Measurements from ENCODE around the gene PEPD. TPM values are rescaled to one million over a fixed set of nuclear protein-coding genes. Genes with fewer than 3 reads are reported as not detected.
A peak's percentile ranks its signal among the peaks of the same experiment; 100 is the strongest.
"Not testable (repeated sequence)": the region's sequence is repeated elsewhere in the genome, so short reads cannot be mapped to it uniquely, and the experiment has no call there.

The PEPD gene
- total RNA-seq, result 10 to 100 TPM; 54.3 to 56.6 TPM
- 100 to 1,000 TPM in 1 of 2 donors, 10 to 100 TPM in 1; 48.2 to 186 TPM for polyA plus RNA-seq
- long read RNA-seq, donor 1, transcript PEPD-201 (15 exons, 1,910 nt), result major isoform, 375 of 438 reads
- long read RNA-seq, donor 1, partial matches to known transcripts, result 37 of 438 reads
- long read RNA-seq, donor 1, other reads (novel, unspliced or antisense), result 23 of 438 reads
- long read RNA-seq, donor 2, transcript PEPD-201 (15 exons, 1,910 nt), result major isoform, 46 of 63 reads
- long read RNA-seq, donor 2, partial matches to known transcripts, result 6 of 63 reads
- long read RNA-seq, donor 2, other reads (novel, unspliced or antisense), result 10 of 63 reads

GRCh38 chr19:33521480-33522370 is at the start of gene PEPD:
PEPD (minus strand) TSS chr19:33521791; CDS start chr19:33521760, 31 bp downstream.
- 4% methylated on average over 58 to 69 of the region's 69 CpGs for WGBS, 2 donors
- intact Hi-C loops (cut with DNase I), result loop anchor here (5.0 to 10.0 kb wide), 2 partner anchors 547 to 651 kb away; partner anchors contain the start of genes CEP89 (in 1 of the 2), FAAP24 (in 1 of the 2) and LSM14A (in 1 of the 2)
- ATAC-seq (ENCODE audit: low FRiP score), result peak; percentile 96
- Histone ChIP-seq H3K27ac (ENCODE audit: low read depth in 1 of 2, low read length in 2 of 2) (no peak within 1 kb of the TSS), H3K9me3 (ENCODE audit: control insufficient read depth, low read length) (no peaks in the 10 kb centered on the region), H3K36me3 (ENCODE audit: control insufficient read depth in 1 of 2, insufficient read depth in 2 of 2, low read length in 1 of 2) (no peaks in the 10 kb centered on the region), H3K27me3 (ENCODE audit: control insufficient read depth in 1 of 2, insufficient read depth in 2 of 2, low read length in 1 of 2) (no peaks in the 10 kb centered on the region), H3K4me1 (ENCODE audit: control insufficient read depth in 1 of 2, insufficient read depth in 2 of 2, low read length in 2 of 2) (no peaks in the 10 kb centered on the region), H3K4me3 (ENCODE audit: low read length in 2 of 2) (peak within 1 kb of the TSS; percentile 67 to 90)
- DNase-seq, result peak; percentile 92 to 97

GRCh38 chr19:33569821-33570220 is 48.2 kb upstream of the PEPD start:
- Histone ChIP-seq H3K4me3 (ENCODE audit: low read length in 2 of 2) (no peak overlapping the region), H3K27me3 (ENCODE audit: control insufficient read depth in 1 of 2, insufficient read depth in 2 of 2, low read length in 1 of 2) (no peaks in the 10 kb centered on the region), H3K9me3 (ENCODE audit: control insufficient read depth, low read length) (peaks cover 4% of the 10 kb centered on the region), H3K4me1 (ENCODE audit: control insufficient read depth in 1 of 2, insufficient read depth in 2 of 2, low read length in 2 of 2) (no peaks in the 10 kb centered on the region), H3K36me3 (ENCODE audit: control insufficient read depth in 1 of 2, insufficient read depth in 2 of 2, low read length in 1 of 2) (no peaks in the 10 kb centered on the region), H3K27ac (ENCODE audit: low read depth in 1 of 2, low read length in 2 of 2) (no peak overlapping the region)
- ATAC-seq (ENCODE audit: low FRiP score) (no peak), DNase-seq (no peak)
- intact Hi-C loops (cut with DNase I), result no loop called here
- WGBS, 2 donors, result 34% methylated on average over 5 of the region's 5 CpGs

- WGBS, 2 donors, result 84 to 92% methylated on average over 2 of the region's 2 CpGs
- Histone ChIP-seq H3K9me3 (ENCODE audit: control insufficient read depth, low read length) (no peaks in the 10 kb centered on the region), H3K4me3 (ENCODE audit: low read length in 2 of 2) (no peak overlapping the region), H3K4me1 (ENCODE audit: control insufficient read depth in 1 of 2, insufficient read depth in 2 of 2, low read length in 2 of 2) (no peaks in the 10 kb centered on the region), H3K36me3 (ENCODE audit: control insufficient read depth in 1 of 2, insufficient read depth in 2 of 2, low read length in 1 of 2) (no peaks in the 10 kb centered on the region), H3K27ac (ENCODE audit: low read depth in 1 of 2, low read length in 2 of 2) (no peak overlapping the region), H3K27me3 (ENCODE audit: control insufficient read depth in 1 of 2, insufficient read depth in 2 of 2, low read length in 1 of 2) (no peaks in the 10 kb centered on the region)
- DNase-seq (no peak), ATAC-seq (ENCODE audit: low FRiP score) (no peak)
- intact Hi-C loops (cut with DNase I), result no loop called here
Measured at GRCh38 chr19:33568706-33569105, 47.1 kb upstream of the PEPD start.

DNA sequence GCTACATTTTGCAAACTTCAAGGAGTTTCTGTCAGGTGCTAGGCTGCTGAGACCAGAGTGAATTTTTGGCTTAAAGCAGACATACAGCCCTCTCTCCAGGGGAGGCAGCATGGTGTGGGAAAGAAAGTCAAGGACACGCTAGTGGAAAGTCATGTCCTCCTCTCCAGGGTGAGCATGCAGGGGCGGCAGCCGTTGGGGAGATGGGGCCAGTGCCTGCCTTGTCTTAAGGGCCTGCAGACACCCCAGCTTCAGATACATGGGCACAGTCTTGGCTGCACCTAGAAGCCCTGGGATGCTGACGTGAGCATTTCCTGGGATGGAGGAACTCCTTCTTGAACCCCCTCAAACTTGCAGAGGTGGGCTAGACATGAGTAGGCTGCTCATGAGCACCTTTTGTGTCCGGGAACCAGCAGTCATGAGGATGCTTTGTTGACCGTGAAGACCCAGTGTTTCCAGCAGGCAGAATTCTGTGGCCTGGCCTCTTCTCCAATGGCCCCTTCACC is 43.3 kb upstream of the PEPD start:
- H3K4me3 ChIP-seq (ENCODE audit: low read length in 2 of 2), result no peak overlapping the region
- ATAC-seq (ENCODE audit: low FRiP score), result no peak
- no peak overlapping the region for H3K27ac ChIP-seq (ENCODE audit: low read depth in 1 of 2, low read length in 2 of 2)
- WGBS, 2 donors, result 63 to 70% methylated on average over 6 of the region's 6 CpGs
- no peak for DNase-seq
- no peaks in the 10 kb centered on the region for H3K36me3 ChIP-seq (ENCODE audit: control insufficient read depth in 1 of 2, insufficient read depth in 2 of 2, low read length in 1 of 2)
- H3K27me3 ChIP-seq (ENCODE audit: control insufficient read depth in 1 of 2, insufficient read depth in 2 of 2, low read length in 1 of 2), result no peaks in the 10 kb centered on the region
- no peaks in the 10 kb centered on the region for H3K9me3 ChIP-seq (ENCODE audit: control insufficient read depth, low read length)
- no peaks in the 10 kb centered on the region for H3K4me1 ChIP-seq (ENCODE audit: control insufficient read depth in 1 of 2, insufficient read depth in 2 of 2, low read length in 2 of 2)
- intact Hi-C loops (cut with DNase I), result no loop called here

DNA sequence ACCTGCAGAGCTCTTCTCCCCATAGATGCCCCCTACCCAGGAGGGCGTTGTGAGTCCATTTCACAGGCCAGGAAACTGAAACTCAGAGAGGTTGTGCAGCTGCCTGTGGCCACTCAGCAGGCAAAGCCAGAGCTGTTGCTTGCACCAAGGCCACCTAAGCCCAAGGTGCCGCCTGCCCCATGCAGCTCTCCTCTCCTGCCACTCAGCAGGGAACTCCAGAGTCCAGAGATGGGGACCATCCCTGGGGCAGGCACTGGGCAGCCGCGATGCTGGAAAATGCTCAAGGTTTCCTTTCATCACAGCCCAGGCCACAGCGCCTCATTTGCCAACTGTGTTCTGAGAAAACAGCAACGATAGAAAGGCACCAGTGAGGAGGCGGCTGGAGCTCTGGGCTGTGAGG is 41.0 kb upstream of the PEPD start:
- no peaks in the 10 kb centered on the region for H3K36me3 ChIP-seq (ENCODE audit: control insufficient read depth in 1 of 2, insufficient read depth in 2 of 2, low read length in 1 of 2)
- no peaks in the 10 kb centered on the region for H3K27me3 ChIP-seq (ENCODE audit: control insufficient read depth in 1 of 2, insufficient read depth in 2 of 2, low read length in 1 of 2)
- intact Hi-C loops (cut with DNase I), result no loop called here
- H3K9me3 ChIP-seq (ENCODE audit: control insufficient read depth, low read length), result no peaks in the 10 kb centered on the region
- ATAC-seq (ENCODE audit: low FRiP score), result no peak
- H3K4me1 ChIP-seq (ENCODE audit: control insufficient read depth in 1 of 2, insufficient read depth in 2 of 2, low read length in 2 of 2), result no peaks in the 10 kb centered on the region
- WGBS, 2 donors, result 66 to 75% methylated on average over 7 of the region's 7 CpGs
- no peak overlapping the region for H3K4me3 ChIP-seq (ENCODE audit: low read length in 2 of 2)
- peak in 1 of 2 donors; percentile 40 for DNase-seq
- H3K27ac ChIP-seq (ENCODE audit: low read depth in 1 of 2, low read length in 2 of 2), result no peak overlapping the region

GRCh38 chr19:33561666-33562065 is 40.1 kb upstream of the PEPD start:
- H3K9me3 ChIP-seq (ENCODE audit: control insufficient read depth, low read length); ATAC-seq (ENCODE audit: low FRiP score); H3K27ac ChIP-seq (ENCODE audit: low read depth in 1 of 2, low read length in 2 of 2); H3K4me1 ChIP-seq (ENCODE audit: control insufficient read depth in 1 of 2, insufficient read depth in 2 of 2, low read length in 2 of 2); H3K36me3 ChIP-seq (ENCODE audit: control insufficient read depth in 1 of 2, insufficient read depth in 2 of 2, low read length in 1 of 2); H3K27me3 ChIP-seq (ENCODE audit: control insufficient read depth in 1 of 2, insufficient read depth in 2 of 2, low read length in 1 of 2); intact Hi-C loops (cut with DNase I); H3K4me3 ChIP-seq (ENCODE audit: low read length in 2 of 2); DNase-seq: not testable (repeated sequence)
- WGBS, 2 donors, result 73 to 77% methylated on average over 5 of the region's 5 CpGs

DNA sequence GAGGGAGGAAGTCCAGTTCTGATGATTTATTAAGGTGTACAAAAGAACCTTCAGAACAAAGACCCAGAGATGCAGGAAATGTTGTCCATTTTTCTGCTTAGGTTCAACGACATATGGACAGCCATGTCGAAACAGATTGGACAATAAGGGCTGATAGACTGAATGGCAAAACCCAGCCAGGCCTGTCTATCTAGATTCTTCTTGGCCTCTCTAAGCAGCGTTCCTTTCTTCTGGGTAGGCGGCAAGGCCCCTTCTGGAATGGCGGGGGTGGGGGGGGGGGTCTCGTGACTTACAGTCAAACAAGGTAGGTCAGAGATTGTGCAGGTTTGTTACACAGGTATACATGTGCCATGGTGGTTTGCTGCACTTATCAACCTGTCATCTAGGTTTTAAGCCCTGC is 39.7 kb upstream of the PEPD start:
- ATAC-seq (ENCODE audit: low FRiP score), result no peak
- Histone ChIP-seq H3K27me3 (ENCODE audit: control insufficient read depth in 1 of 2, insufficient read depth in 2 of 2, low read length in 1 of 2) (no peaks in the 10 kb centered on the region), H3K9me3 (ENCODE audit: control insufficient read depth, low read length) (no peaks in the 10 kb centered on the region), H3K36me3 (ENCODE audit: control insufficient read depth in 1 of 2, insufficient read depth in 2 of 2, low read length in 1 of 2) (no peaks in the 10 kb centered on the region), H3K4me1 (ENCODE audit: control insufficient read depth in 1 of 2, insufficient read depth in 2 of 2, low read length in 2 of 2) (no peaks in the 10 kb centered on the region), H3K4me3 (ENCODE audit: low read length in 2 of 2) (no peak overlapping the region), H3K27ac (ENCODE audit: low read depth in 1 of 2, low read length in 2 of 2) (no peak overlapping the region)
- DNase-seq, result no peak
- WGBS, 2 donors, result 79 to 86% methylated on average over 6 of the region's 6 CpGs
- intact Hi-C loops (cut with DNase I), result no loop called here

- ATAC-seq (ENCODE audit: low FRiP score) (no peak), DNase-seq (peak in 1 of 2 donors; percentile 46)
- Histone ChIP-seq H3K36me3 (ENCODE audit: control insufficient read depth in 1 of 2, insufficient read depth in 2 of 2, low read length in 1 of 2) (no peaks in the 10 kb centered on the region), H3K4me1 (ENCODE audit: control insufficient read depth in 1 of 2, insufficient read depth in 2 of 2, low read length in 2 of 2) (no peaks in the 10 kb centered on the region), H3K9me3 (ENCODE audit: control insufficient read depth, low read length) (no peaks in the 10 kb centered on the region), H3K4me3 (ENCODE audit: low read length in 2 of 2) (no peak overlapping the region), H3K27me3 (ENCODE audit: control insufficient read depth in 1 of 2, insufficient read depth in 2 of 2, low read length in 1 of 2) (no peaks in the 10 kb centered on the region), H3K27ac (ENCODE audit: low read depth in 1 of 2, low read length in 2 of 2) (no peak overlapping the region)
- intact Hi-C loops (cut with DNase I), result no loop called here
- 76 to 79% methylated on average over 8 of the region's 8 CpGs for WGBS, 2 donors
Measured at GRCh38 chr19:33559996-33560395, 38.4 kb upstream of the PEPD start.

Data from aorta (tissue), 5 donors.